GM19438 (cell line): Measurements from ENCODE around the gene TANC1.

Experiments
- ATAC-seq: cut with Tn5 transposase; IDR thresholded peaks from one replicate; pipeline ENCODE4 v1.9.1; 2021; ENCODE audit warnings: low read depth; ENCODE audit not compliant: unreplicated experiment

Gene TANC1

DNA sequence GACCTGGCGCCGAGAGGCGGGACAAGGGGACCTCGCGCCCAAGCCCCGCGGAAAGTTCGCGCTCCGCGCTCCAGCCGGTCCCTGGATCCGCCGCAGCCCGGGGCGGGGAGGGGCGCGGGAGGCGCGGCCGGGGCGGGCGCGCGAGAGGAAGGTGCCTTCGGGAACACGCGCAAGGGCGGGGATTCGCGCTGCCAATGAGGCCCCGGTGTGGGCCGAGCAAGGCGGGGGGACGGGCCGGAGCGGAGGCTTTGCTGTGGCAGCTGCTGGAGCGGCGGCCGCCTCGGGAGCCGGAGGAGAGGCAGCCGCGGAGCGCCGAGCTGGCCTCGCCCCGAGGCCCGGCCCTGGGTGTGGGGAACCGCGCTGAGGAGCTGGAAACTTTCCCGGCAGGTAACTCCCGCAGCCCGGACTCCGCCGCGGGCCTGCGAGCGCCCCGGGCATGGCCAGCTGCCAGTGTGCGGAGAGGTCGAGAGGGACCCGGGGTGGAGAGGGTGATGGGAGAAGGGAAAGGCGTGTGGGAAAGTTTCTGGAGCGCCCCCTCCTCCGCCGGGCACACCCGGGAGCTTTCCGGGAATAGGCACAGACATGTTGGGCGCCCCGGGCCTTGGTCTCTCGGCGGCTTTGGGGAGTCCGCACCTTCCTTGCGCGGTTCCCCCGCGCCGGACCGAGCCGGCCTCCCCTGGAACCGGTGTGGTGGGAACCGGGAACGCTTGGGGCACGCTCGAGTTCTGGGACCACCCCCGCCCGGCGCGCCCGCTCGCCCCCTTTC is at the start of gene TANC1:
Gene TANC1 (plus strand): TSS at position 245 of the 766 bp plus-strand sequence. CDS start 97,271 bp downstream, outside the sequence.
- ATAC-seq: peak; percentile 94

DNA sequence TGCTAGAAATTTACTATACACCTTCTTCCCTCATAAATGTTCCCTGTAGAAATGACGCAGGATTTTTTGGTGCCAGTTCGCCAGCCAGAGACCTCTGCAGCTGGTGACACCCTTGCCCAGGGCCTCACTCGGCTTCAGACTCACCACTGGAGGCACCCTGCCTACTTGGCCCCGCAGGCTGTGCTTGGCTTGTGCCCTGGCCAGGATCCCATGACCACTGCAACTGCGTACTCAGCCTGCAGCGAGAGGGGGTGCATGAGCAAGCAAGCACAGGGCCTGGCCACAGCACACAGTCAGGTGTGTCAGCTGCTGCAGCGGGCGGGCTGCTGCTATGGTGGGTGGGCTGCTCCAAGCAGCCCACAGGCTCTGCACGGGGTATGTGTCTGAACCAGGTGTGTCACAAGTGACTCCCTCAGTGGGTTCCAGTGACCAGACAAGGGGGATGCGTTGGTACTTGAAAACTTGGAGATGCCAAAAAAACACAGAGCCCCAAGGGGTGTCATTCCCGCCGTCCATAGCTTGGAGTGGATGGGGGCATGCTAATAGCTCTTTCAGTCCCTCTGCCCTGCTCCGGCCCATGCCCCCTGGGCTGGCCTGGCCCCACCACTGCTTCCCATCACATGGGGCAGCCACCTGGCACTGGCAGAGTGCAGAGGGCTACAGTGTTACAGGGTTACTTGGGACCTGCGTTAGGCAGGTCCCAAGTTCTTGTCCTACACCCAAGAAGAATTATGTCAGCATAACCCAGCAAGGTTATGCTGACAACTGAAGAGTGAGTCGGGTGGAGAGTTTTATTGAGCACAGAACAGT is 46.6 kb upstream of the TANC1 start:
- no peak for ATAC-seq

DNA sequence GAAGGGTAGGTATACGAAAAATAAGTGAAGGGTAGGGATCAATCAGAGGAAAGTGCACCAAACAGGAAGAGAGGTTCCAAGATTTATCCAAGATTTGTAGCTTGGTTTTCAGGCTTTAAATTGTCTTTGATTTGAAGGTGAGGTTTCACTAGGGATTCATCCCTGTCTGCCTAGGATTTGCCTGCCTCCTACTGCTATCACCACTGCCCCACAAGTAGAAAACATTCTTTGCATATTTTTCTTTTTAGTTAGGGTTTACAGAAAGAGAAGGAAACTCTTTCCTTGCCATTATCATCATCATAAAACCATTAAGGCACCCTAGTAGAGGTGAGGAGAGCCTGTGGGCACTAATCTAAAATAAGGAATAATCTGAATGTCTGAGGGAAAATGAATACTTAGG is 45.8 kb upstream of the TANC1 start:
- no peak for ATAC-seq

DNA sequence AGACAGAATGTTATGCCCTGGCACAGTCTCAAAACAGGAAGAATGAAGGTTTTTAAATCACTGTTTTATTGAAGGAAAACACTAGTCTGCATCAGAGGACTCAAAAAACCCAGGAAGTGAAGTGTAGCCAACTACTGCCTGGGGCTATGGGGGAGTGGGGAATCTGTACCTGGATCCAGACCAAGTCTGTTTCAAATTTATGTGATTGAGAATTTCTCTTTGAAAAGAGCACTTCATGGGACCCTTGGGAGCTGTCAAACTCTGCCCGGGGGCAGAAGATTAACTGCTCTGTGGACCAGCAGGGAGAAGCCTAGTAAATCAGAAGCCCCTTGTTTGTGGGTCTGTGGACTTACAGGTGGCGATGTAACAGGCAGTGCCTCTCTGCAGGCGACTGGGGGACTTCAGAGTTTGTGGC is 45.3 kb upstream of the TANC1 start:
- ATAC-seq: no peak

DNA sequence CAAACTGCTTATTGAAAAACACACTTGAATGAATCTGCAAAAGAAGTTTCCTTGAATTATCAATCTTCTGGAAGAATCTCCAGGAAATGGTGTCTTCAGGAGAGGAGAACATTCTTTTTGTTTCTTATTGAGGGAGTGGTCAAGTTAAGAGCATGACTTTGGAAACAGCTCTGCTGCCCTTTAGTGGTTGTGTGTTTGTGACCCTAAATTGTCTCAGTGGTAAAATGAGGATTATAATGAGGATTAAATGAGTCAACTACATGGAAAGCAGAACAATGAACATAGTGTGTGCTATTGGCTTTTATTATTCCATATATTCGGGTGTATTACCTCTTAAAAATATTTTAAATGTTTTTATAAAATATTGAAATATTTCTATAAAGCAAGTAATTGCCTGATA is 44.8 kb upstream of the TANC1 start:
- ATAC-seq: no peak

DNA sequence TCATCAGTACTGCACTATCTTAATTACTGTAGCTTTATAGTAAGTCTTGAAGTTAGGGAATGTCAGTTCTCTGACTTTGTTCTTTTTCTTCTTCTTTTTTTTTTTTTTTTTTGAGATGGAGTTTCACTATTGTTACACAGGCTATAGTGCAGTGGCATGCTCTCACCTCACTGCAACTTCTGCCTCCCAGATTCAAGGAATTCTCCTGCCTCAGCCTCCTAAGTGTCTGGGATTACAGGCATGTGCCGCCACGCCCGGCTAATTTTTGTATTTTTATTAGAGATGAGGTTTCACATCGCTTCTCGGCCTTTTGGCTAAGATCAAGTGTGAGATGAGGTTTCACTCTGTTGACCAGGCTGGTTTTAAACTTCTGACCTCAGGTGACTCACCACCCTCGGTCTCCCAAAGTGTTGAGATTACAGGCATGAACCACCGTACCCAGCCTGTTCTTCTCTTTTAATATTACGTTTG is 41.9 kb upstream of the TANC1 start:
- ATAC-seq: no peak

- no peak for ATAC-seq
These were observed 39.9 kb upstream of the TANC1 start for GRCh38 chr2:158928515-158928914.

DNA sequence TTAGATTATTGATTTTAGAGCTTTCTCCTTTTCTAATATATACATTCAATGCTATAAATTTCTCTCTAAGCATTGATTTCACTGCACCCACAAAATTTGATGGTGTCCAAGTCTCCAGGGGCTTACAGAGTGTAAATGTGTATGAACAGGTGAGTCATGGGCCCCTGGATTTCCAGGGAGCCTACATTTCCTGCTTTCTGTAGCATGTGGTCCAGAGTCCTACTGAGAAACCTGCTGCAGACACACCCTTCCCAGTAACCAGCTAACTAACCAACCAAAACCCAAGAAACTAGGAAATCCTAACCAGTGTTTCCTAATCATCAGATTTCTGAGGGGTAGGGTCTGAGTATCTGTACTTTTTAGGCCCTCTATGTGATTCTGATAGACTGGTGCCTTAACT is 39.5 kb upstream of the TANC1 start:
- no peak for ATAC-seq

- ATAC-seq: no peak
These were observed 36.9 kb upstream of the TANC1 start for GRCh38 chr2:158931572-158931971.

- no peak for ATAC-seq
These were observed 36.3 kb upstream of the TANC1 start for GRCh38 chr2:158932131-158932645.

DNA sequence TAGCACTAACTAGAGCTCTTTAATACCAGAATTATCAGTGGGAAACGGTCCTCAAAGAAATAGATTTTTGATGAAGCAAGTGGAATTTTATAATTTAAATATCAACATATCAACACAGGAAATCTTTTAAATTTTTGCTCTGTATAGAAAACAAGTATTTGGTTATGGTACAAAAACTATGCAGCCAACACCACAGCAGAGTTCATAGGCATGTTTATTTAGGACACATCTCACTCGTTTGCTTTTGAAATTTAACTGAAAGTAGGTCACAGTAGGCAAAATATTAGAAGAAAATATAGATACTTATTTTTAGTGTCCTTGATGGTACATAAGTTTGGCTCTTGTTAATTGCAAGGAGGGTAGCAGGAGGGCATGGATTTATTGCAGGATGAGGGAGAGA is 34.3 kb upstream of the TANC1 start:
- ATAC-seq: no peak

DNA sequence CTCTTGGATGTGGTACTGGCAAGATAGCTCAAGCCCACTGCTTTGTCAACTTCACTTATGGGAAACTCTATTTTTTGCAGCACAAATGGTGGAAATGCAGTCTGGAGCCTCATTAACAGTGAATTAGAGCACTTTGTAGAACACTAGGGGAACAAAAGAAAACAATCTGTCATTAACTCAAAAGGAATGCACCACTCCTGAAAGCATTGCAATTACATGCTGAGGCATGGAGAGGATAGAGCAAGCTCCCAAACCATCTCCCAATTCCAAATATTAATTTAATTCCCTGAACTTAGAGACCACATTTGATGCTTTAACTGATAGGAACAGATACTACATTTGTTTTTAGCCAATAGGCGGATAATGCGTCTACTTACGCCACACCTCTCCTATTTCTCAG is 32.8 kb upstream of the TANC1 start:
- no peak for ATAC-seq

- no peak for ATAC-seq
These were observed 31.5 kb upstream of the TANC1 start for GRCh38 chr2:158936978-158937377.

DNA sequence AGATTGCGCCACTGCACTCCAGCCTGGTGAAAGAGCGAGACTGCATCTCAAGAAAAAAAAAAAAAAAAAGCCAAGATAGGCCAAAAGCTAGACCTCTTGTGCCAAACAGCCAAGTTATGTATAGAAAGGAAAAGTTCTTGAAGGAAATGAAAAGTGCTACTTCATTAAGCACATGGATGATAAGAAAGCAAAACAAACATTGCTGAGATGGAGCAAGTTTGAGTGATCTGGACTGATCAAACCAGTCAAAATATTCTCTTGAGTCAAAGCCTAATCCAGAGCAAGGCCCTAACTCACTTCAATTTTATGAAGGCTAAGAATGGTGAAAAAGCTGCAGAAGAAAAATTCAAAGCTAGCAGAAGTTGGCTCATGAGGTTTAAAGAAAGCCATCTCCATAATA is 28.1 kb upstream of the TANC1 start:
- ATAC-seq: no peak

DNA sequence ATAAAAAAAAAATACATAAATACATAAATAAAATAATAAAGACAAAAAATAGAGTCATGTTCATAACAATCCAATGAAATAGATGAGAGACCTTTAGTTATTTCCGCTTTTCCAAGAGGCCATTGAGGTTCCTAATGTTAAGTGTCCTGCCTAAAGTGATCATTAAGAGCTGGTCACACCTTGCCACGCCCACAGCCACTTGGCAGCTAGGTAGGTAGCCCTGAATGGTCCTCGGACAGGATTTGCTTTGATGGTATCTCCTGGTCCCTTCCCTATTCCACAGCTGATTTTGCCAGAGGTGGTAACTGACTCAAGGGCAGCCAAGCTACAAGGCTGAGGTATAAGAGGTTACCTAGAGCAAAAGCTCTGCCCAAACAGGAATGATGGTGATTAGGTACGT is 24.5 kb upstream of the TANC1 start:
- no peak for ATAC-seq

- ATAC-seq: no peak
These were observed 19.3 kb upstream of the TANC1 start for GRCh38 chr2:158948964-158949699.

- no peak for ATAC-seq
These were observed 15.0 kb upstream of the TANC1 start for GRCh38 chr2:158953454-158953853.

DNA sequence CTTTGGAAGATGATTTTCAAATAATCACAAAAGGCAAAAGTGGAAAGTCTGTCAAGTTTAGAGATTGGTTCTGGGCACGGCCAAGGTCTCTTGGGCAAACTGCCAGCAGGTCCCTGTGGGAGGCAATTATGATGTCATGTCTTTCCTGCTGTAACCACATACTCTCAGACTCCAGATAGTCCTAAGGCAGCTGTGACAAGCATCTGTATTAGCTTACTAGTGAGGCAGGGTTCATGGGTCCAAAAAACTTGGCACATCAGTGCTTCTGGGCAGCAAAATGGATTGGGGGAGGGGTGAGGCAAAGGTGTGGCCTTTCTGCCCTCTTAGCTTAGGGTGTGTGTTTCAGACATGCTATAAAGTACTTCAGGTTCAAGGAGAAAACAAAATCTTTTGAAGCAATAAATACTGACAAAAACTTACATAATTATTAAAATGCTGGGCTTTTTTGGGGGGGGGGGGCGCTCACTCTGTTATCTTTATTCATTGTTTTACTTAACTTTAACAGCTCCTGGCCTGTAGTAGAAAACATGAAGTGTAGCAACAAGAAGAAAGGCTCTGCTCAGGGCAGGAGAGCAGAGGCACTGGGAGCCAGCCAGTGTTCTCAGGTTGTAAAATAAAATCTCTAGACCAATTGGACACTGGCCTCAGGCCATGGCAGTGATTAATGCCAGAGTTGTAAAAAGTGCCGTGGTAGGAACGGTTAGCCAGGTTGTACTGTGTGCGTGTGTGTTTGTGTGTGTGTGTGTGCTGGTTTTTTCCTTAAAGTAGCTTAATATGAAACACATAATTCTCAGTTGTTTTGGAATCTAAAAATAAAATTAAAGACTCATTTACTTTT is 14.3 kb upstream of the TANC1 start:
- ATAC-seq: peak; percentile 64

- ATAC-seq: no peak
These were observed 12.5 kb upstream of the TANC1 start for GRCh38 chr2:158955842-158956365.

DNA sequence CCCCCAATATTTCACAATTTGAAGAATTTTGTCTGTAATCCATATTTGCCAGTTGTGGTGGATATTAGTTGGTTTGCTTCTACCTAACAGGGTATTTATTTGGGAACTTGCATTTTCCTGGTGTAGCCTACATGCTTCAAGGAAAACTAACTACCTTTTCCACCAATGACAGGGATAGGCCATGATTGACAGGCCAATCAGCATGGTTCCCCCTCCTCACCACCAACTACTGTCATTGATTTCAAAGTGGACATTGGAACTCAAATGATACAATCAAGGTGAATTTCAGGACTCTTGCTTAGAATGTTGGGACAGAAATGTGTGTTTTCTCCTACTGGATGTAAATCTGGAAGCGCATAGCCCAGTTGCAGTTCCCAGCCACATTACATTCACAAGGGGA is 10.1 kb upstream of the TANC1 start:
- no peak for ATAC-seq
